Prostate gland (tissue), 2 donors: ENCODE data around the gene DGKB. TPM values are rescaled to one million over a fixed set of nuclear protein-coding genes. Genes with fewer than 3 reads are reported as not detected.

ENCODE experiments used
- DNase-seq: peaks from one replicate; pipeline ENCODE4 v3.0.0-alpha.2; 2019; ENCODE audit warnings: low spot score
- H3K27ac ChIP-seq, 2 donors: fragments of 200-600 bp; sonication (generic); 2 replicates each; pipeline ENCODE4 v1.5.1; 2017 to 2019
- H3K27me3 ChIP-seq: fragments of 200-600 bp; sonication (generic); replicated peaks from 2 replicates; pipeline ENCODE4 v1.5.1; 2019; ENCODE audit not compliant: insufficient read depth
- H3K36me3 ChIP-seq, 2 donors: fragments of 200-600 bp; sonication (generic); 1 replicate in 1 of 2; 2 replicates in 1 of 2; pipeline versions ENCODE4 v1.5.1 to v1.8.1; 2017 to 2019
- H3K4me1 ChIP-seq: fragments of 200-600 bp; sonication (generic); replicated peaks from 2 replicates; pipeline ENCODE4 v1.5.1; 2019
- H3K4me3 ChIP-seq, 2 donors: fragments of 200-600 bp; sonication (generic); 2 replicates each; pipeline ENCODE4 v1.5.1; 2017 to 2019
- H3K9me3 ChIP-seq: fragments of 200-600 bp; sonication (generic); 2 replicates; pipeline ENCODE4 v1.5.1; 2017
- POLR2A ChIP-seq: fragments of 450-650 bp; IDR thresholded peaks from one replicate; pipeline ENCODE4 v1.6.1; 2016; ENCODE audit warnings: antibody characterized with exemption, mild to moderate bottlenecking
- POLR2AphosphoS5 ChIP-seq: sonication (generic); formaldehyde crosslinking; IDR thresholded peaks from one replicate; pipeline ENCODE4 v1.6.1; 2017; ENCODE audit warnings: antibody characterized with exemption
- WGBS: methylation state at CpG from one replicate; pipeline ENCODE4 v1.1.5; 2018; 5-methylcytosine and 5-hydroxymethylcytosine counted together
- intact Hi-C: fragments of 100-400 bp; cut with DNase I; formaldehyde crosslinking; loops from one replicate; pipeline ENCODE4 v1.14.2; 2022
- total RNA-seq, 2 donors: library from RNA; depleted of rRNA; stranded (reverse); fragments of >200 nt; gene quantifications; one replicate each; pipeline ENCODE4 v1.1.0, GENCODE V29; 2016
- TF ChIP-seq, protein P1 (sequence below), 4 experiments: fragments of 200-600 bp in 2 of 4; fragments of 450-650 bp in 2 of 4; sonication (generic) in 2 of 4; IDR thresholded peaks; 1 replicate in 3 of 4; 2 replicates in 1 of 4; pipeline ENCODE4 v1.5.1; 2016 to 2019; ENCODE audit warnings: antibody characterized with exemption in 4 of 4, mild to moderate bottlenecking in 2 of 4, moderate library complexity in 2 of 4

The DGKB gene
- total RNA-seq, 2 donors from 2014 or later = 0.45 TPM; not detected in 1

DNA sequence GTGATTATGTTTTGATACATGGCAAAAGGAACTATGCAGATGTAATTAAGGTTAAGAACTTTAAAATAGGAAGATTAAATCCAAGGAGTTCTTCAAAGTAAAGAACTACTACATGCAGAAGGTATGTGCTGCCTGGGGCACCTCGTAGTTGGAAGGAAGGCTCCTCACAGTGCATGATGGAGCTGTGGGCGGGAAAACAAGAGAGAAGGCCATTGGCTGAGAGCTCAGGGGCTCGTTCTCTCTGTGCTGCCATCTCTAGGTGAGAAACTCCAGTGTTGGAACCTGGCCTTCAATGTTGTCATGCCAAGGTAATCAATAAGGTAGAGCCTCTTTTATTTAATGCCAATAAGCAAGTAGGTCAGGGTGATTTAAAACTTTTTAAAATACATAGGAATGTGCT lies 521.7 kb downstream of the DGKB start:
- Histone ChIP-seq H3K36me3 (no peaks in the 10 kb centered on the region), H3K27ac (no peak overlapping the region), H3K27me3 (no peaks in the 10 kb centered on the region), H3K4me1 (no peaks in the 10 kb centered on the region), H3K9me3 (no peaks in the 10 kb centered on the region), H3K4me3 (no peak overlapping the region)
- WGBS = 87% methylated on average over 3 of the region's 3 CpGs
- intact Hi-C loops = no loop called here
- TF ChIP-seq, protein P1, sequence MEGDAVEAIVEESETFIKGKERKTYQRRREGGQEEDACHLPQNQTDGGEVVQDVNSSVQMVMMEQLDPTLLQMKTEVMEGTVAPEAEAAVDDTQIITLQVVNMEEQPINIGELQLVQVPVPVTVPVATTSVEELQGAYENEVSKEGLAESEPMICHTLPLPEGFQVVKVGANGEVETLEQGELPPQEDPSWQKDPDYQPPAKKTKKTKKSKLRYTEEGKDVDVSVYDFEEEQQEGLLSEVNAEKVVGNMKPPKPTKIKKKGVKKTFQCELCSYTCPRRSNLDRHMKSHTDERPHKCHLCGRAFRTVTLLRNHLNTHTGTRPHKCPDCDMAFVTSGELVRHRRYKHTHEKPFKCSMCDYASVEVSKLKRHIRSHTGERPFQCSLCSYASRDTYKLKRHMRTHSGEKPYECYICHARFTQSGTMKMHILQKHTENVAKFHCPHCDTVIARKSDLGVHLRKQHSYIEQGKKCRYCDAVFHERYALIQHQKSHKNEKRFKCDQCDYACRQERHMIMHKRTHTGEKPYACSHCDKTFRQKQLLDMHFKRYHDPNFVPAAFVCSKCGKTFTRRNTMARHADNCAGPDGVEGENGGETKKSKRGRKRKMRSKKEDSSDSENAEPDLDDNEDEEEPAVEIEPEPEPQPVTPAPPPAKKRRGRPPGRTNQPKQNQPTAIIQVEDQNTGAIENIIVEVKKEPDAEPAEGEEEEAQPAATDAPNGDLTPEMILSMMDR (IDR thresholded peaks at IDR 0.05) = no peak
- TF ChIP-seq POLR2A (no peak), POLR2AphosphoS5 (no peak)
- no peak for DNase-seq

DNA sequence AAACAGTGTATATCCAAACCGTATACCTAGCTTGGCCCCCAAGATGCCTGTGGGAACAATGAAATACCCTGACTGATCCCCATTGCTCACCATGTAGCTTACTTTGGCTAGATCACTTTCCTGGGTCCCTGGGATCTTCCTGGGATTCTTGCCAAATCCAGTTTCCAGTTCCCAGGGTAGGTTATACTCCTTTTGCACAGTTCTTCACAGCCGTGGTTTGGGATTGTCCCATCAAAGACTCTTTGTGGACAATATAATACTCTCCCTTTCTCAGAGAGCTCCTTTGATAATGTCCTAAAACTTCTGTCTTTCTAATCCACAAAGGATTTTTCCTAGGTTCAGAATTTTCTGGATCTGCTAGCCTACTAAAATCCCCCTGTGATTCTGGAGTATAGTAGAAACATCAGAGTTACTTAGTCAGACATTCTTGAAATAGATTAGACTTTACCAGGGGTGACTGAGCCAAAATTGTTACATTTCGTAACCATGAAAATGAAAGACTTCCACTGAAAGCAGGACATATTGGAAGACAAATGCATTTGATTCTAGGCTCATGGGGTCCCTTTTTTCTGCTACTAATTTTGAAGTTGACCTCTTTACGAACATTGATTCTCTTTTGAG lies 524.8 kb downstream of the DGKB start:
- TF ChIP-seq, protein P1 (IDR thresholded peaks at IDR 0.05) = no peak
- TF ChIP-seq POLR2A (no peak), POLR2AphosphoS5 (no peak)
- Histone ChIP-seq H3K27ac (no peak overlapping the region), H3K36me3 (no peaks in the 10 kb centered on the region), H3K4me1 (no peaks in the 10 kb centered on the region), H3K4me3 (no peak overlapping the region), H3K27me3 (no peaks in the 10 kb centered on the region), H3K9me3 (no peaks in the 10 kb centered on the region)
- DNase-seq = no peak
- WGBS = 81% methylated on average over 4 of the region's 4 CpGs
- intact Hi-C loops = no loop called here

DNA sequence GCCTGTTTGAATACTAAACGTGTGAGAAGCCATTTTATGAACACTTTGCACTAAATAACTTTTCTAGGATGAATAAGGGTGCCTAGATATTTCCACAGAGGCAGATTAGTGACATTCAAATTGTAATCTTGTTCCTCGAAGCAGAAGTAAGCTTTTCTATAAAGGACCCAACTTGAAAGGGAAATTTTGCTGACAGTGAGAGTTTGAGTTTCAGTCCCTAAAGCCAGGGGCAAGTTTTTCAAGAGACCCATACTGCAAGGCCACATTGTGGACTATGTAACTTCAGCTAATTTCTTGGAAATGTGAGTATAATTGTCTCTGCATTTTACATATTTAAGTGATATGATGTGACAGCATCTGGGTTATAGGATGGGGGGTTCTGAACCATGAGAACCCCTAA lies 525.8 kb downstream of the DGKB start:
- no peaks in the 10 kb centered on the region for H3K36me3 ChIP-seq
- TF ChIP-seq POLR2AphosphoS5 (no peak), POLR2A (no peak)
- TF ChIP-seq, protein P1 (IDR thresholded peaks at IDR 0.05) = no peak
- H3K27me3 ChIP-seq = no peaks in the 10 kb centered on the region
- no peaks in the 10 kb centered on the region for H3K4me1 ChIP-seq
- intact Hi-C loops = no loop called here
- no peaks in the 10 kb centered on the region for H3K9me3 ChIP-seq
- H3K27ac ChIP-seq = no peak overlapping the region
- no peak overlapping the region for H3K4me3 ChIP-seq
- 48% methylated on average over 2 of the region's 2 CpGs for WGBS
- DNase-seq = no peak

DNA sequence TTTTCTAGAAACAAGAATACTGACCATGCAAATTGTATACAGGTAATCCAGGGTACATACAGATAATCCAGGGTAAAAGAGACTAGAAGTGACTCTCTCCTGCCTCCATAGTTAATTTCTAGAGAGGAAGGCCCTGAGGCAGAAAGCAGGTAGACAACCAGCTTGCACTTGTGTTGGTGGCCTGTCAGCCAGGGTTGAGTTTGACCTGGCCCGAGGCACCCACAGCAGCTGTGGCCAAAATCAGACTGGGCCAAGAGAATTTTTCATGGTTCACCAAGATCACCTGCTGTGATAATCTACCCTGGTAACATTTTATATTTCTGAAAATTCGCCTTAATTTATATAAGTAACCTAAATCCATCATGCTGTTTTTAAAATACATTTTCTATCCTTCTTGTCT lies 526.6 kb downstream of the DGKB start:
- intact Hi-C loops = no loop called here
- DNase-seq = no peak
- Histone ChIP-seq H3K27me3 (no peaks in the 10 kb centered on the region), H3K36me3 (no peaks in the 10 kb centered on the region), H3K4me3 (no peak overlapping the region), H3K9me3 (no peaks in the 10 kb centered on the region), H3K4me1 (no peaks in the 10 kb centered on the region), H3K27ac (no peak overlapping the region)
- 99% methylated on average over 2 of the region's 2 CpGs for WGBS
- TF ChIP-seq, protein P1 (IDR thresholded peaks at IDR 0.05) = no peak
- TF ChIP-seq POLR2A (no peak), POLR2AphosphoS5 (no peak)

DNA sequence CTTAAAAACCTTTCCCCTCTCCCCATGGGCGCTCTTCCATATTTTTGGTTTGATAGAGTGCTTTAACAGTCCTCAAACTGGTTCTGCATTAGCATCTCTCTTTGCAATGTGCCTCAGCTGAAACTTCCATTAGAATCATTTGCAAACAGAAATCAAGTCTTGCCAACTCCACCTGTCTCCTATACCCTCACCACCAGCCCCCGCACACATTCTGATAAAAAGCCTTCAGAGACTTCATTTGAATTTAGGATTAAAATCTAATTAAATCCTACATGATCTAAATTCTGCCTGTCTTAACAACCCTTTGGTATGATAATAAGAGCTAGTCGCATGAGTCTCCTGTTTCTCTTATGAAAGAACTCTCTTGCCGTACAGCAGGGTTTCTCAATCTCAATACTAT lies 528.2 kb downstream of the DGKB start:
- H3K4me3 ChIP-seq = no peak overlapping the region
- DNase-seq = no peak
- no peak overlapping the region for H3K27ac ChIP-seq
- no peaks in the 10 kb centered on the region for H3K4me1 ChIP-seq
- intact Hi-C loops = no loop called here
- H3K27me3 ChIP-seq = no peaks in the 10 kb centered on the region
- WGBS = 96% methylated on average over 4 of the region's 4 CpGs
- no peaks in the 10 kb centered on the region for H3K9me3 ChIP-seq
- H3K36me3 ChIP-seq = no peaks in the 10 kb centered on the region
- TF ChIP-seq POLR2AphosphoS5 = no peak
- TF ChIP-seq, protein P1 (IDR thresholded peaks at IDR 0.05) = no peak
- TF ChIP-seq POLR2A = no peak
